Endothelial cell of umbilical vein (primary cell): ENCODE data around the gene DUS1L. TPM values are rescaled to one million over a fixed set of nuclear protein-coding genes. Genes with fewer than 3 reads are reported as not detected.

Source experiments
- BruUV-seq: library from RNA; stranded (reverse); fragments of 400-500 nt; replicated peaks from 2 replicates; lab custom pipeline; 2021; lab: Mats Ljungman, UMichigan
- CTCF ChIA-PET: fragments of 300-600, 350-600 bp; sonication (Branson Sonifier 250); formaldehyde crosslinking; loops from one replicate; lab custom pipeline; 2021; ENCODE audit warnings: antibody characterized with exemption, inconsistent platforms; lab: Charles Lee
- POLR2A ChIA-PET: fragments of 300-600, 350-600 bp; sonication (Branson Sonifier 250); formaldehyde crosslinking; loops from one replicate; lab custom pipeline; 2021; ENCODE audit warnings: antibody characterized with exemption, inconsistent platforms; lab: Charles Lee
- DNase-seq: peaks from one replicate; pipeline ENCODE4 v3.0.0-alpha.2; 2011; ENCODE audit warnings: low read depth, low spot score
- FAIRE-seq: peaks from 2 replicates; lab custom pipeline; 2011; peaks lifted over from hg19 to GRCh38; lab: Jason Lieb, UNC
- H2AFZ ChIP-seq: 2 replicates; pipeline ENCODE4 v1.6.0; 2012; ENCODE audit warnings: low read depth, low read length, control low read depth, inconsistent platforms
- H3K27ac ChIP-seq: 2 replicates; pipeline ENCODE4 v1.5.1; 2011; ENCODE audit warnings: low read depth, mild to moderate bottlenecking, control low read depth, low read length, moderate library complexity; ENCODE audit not compliant: insufficient read depth
- H3K27me3 ChIP-seq, 2 experiments: 2 replicates each; pipeline versions ENCODE4 v1.6.0 to v1.6.1; 2011; ENCODE audit warnings: low read length in 2 of 2, mixed read lengths in 1 of 2; ENCODE audit not compliant: control insufficient read depth in 2 of 2, insufficient read depth in 2 of 2
- H3K36me3 ChIP-seq, 2 experiments: 2 replicates in 1 of 2; 3 replicates in 1 of 2; pipeline ENCODE4 v1.5.1; 2011; ENCODE audit warnings: low read length in 2 of 2, mild to moderate bottlenecking in 1 of 2, moderate library complexity in 1 of 2; ENCODE audit not compliant: control insufficient read depth in 2 of 2, insufficient read depth in 2 of 2; ENCODE audit errors: extremely low read depth in 1 of 2
- H3K4me1 ChIP-seq: 3 replicates; pipeline ENCODE4 v1.5.1; 2011; ENCODE audit warnings: mild to moderate bottlenecking, low read length; ENCODE audit not compliant: control insufficient read depth, insufficient read depth; ENCODE audit errors: extremely low read depth
- H3K4me2 ChIP-seq: 2 replicates; pipeline ENCODE4 v1.6.1; 2011; ENCODE audit warnings: low read length, control low read depth, mixed read lengths; ENCODE audit not compliant: insufficient read depth
- H3K4me3 ChIP-seq, 3 experiments: fragments of 200-600 bp in 1 of 3; sonication (generic), shearing (Covaris generic) in 1 of 3; replicated peaks in 1 of 3; 2 replicates each; pipeline ENCODE4 v1.5.1; 2011 to 2016; ENCODE audit warnings: control low read depth in 3 of 3, low read length in 3 of 3, mild to moderate bottlenecking in 2 of 3, inconsistent platforms in 1 of 3, low read depth in 1 of 3, moderate library complexity in 1 of 3; ENCODE audit not compliant: insufficient read depth in 1 of 3
- H3K79me2 ChIP-seq: 2 replicates; pipeline ENCODE4 v1.6.0; 2012; ENCODE audit warnings: low read length, inconsistent platforms; ENCODE audit not compliant: control insufficient read depth, insufficient read depth
- H3K9ac ChIP-seq: replicated peaks from 2 replicates; pipeline ENCODE3; 2011; ENCODE audit warnings: low read length, control low read depth; ENCODE audit not compliant: insufficient read depth; ENCODE audit errors: extremely low read depth
- H3K9me1 ChIP-seq: replicated peaks from 3 replicates; pipeline ENCODE4 v1.6.0; 2011; ENCODE audit warnings: mild to moderate bottlenecking, low read length; ENCODE audit not compliant: control insufficient read depth, insufficient read depth; ENCODE audit errors: extremely low read depth
- H3K9me3 ChIP-seq: replicated peaks from 2 replicates; pipeline ENCODE4 v1.5.1; 2012; ENCODE audit warnings: low read length, inconsistent platforms; ENCODE audit not compliant: control insufficient read depth, insufficient read depth
- H4K20me1 ChIP-seq: replicated peaks from 2 replicates; pipeline ENCODE3; 2011; ENCODE audit warnings: mild to moderate bottlenecking, low read length; ENCODE audit not compliant: control insufficient read depth, insufficient read depth; ENCODE audit errors: extremely low read depth
- EZH2 ChIP-seq: IDR thresholded peaks from 2 replicates; pipeline ENCODE4 v1.6.1; 2012; ENCODE audit warnings: borderline replicate concordance, low read depth, mild to moderate bottlenecking, moderate library complexity, low read length, inconsistent platforms; ENCODE audit not compliant: severe bottlenecking
- FOS ChIP-seq: IDR thresholded peaks from 2 replicates; pipeline ENCODE4 v1.6.1; 2011; ENCODE audit warnings: mild to moderate bottlenecking, low read length, moderate library complexity, borderline replicate concordance; ENCODE audit not compliant: insufficient read depth
- GATA2 ChIP-seq: IDR thresholded peaks from 2 replicates; pipeline ENCODE4 v1.7.0; 2011; ENCODE audit warnings: low read depth, mild to moderate bottlenecking, moderate library complexity, mixed read lengths, low read length; ENCODE audit not compliant: insufficient read length, insufficient read depth
- JUN ChIP-seq: IDR thresholded peaks from 2 replicates; pipeline ENCODE4 v1.6.1; 2011; ENCODE audit warnings: borderline replicate concordance, low read depth; ENCODE audit not compliant: insufficient read length, insufficient read depth
- MYC ChIP-seq: IDR thresholded peaks from one replicate; pipeline ENCODE4 v1.6.1; 2011; ENCODE audit warnings: mild to moderate bottlenecking, low read depth, low read length
- POLR2A ChIP-seq: IDR thresholded peaks from 2 replicates; pipeline ENCODE4 v1.6.1; 2012; ENCODE audit warnings: low read depth, mild to moderate bottlenecking, control low read depth, low read length
- POLR2AphosphoS5 ChIP-seq: IDR thresholded peaks from 2 replicates; pipeline ENCODE4 v1.6.1; 2012; ENCODE audit warnings: low read depth, mild to moderate bottlenecking, control low read depth, low read length, moderate library complexity; ENCODE audit not compliant: insufficient read depth
- dilution Hi-C: fragments of 300-500 bp; cut with MboI; formaldehyde crosslinking; loops from one replicate; pipeline ENCODE4 v1.15.0; 2019; ENCODE audit warnings: low sequenced_read_pairs; ENCODE audit not compliant: extremely low pct_ligation_motif_present
- intact Hi-C: fragments of 100-400 bp; cut with micrococcal nuclease; formaldehyde crosslinking; loops from one replicate; pipeline ENCODE4 v1.10.0; 2022
- polyA plus RNA-seq, 4 experiments: library from polyadenylated mRNA; depleted of rRNA in 3 of 4; stranded (reverse) in 3 of 4; unstranded in 1 of 4; fragments of >200 nt; gene quantifications; 2 replicates each; pipeline versions ENCODE4 v1.2.1 to v1.2.3, GENCODE V29; 2011 to 2012; ENCODE audit warnings: missing spikeins in 1 of 4
- total RNA-seq: library from RNA; stranded (reverse); gene quantifications from 2 replicates; pipeline ENCODE4 v1.2.3, GENCODE V29; 2021
- TF ChIP-seq, protein P1 (sequence below): IDR thresholded peaks from 2 replicates; pipeline ENCODE4 v1.6.1; 2011; ENCODE audit not compliant: insufficient read depth, insufficient read length
- TF ChIP-seq, protein P2 (sequence below), 2 donors: IDR thresholded peaks; 1 replicate in 1 of 2; 2 replicates in 1 of 2; pipeline ENCODE4 v1.5.1; 2011; ENCODE audit warnings: low read length in 2 of 2, mild to moderate bottlenecking in 2 of 2, moderate library complexity in 2 of 2, control low read depth in 1 of 2, inconsistent platforms in 1 of 2, low read depth in 1 of 2; ENCODE audit not compliant: insufficient read depth in 1 of 2; ENCODE audit errors: extremely low read depth in 1 of 2

Gene DUS1L
- total and polyA plus RNA-seq, 2 donors (not counting 3 experiments of a cell fraction or from before 2014, with no cell fraction given) = 60.1 to 92.9 TPM

DNA sequence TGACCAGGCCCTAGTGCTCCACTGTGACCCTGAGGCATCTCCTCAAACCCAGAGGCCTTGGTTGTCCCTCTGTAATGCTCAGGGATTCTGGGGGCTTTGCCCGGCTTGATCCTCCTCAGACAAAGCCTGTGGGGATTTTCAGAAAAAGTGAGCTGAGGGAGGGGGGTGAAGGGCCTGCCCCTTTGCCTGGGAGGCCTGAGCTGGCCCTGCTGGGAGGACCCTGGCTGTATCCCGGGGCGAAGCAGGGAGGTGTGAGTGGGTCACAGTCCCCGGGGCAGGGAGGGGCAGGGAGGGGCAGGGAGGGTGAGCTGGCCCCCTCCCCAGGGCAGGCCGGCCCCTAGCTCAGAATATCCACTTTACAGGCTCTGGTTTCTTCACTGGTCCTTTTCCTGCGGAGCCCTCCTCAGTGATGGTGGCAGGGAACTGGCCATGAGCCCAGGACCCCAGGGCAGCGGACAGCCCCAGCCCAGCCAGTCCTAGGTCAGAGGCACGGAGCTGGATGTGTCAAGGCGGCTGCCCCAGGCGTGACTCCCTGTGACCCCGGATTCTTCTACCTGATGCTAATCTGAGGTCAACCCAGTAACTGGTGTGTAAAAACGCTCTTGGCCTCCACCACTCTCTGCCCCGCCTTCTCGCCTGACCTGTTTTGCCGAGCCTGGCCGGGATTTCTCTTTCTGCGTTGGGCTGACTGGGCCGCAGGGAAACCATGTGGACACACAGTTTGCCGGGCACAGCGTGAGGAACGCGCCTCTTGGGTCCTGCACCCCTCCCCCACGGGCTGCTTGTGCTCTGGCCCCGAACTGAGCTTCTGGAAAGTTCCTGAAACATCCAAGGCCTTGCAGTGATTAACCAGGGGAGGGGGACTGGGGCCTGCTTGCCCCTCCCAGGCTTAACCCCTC lies 38.2 kb upstream of the DUS1L start:
- H4K20me1 ChIP-seq = no peaks in the 10 kb centered on the region
- H3K9ac ChIP-seq = no peak overlapping the region
- DNase-seq = no peak
- FAIRE-seq = no peak
- no peaks in the 10 kb centered on the region for H3K9me3 ChIP-seq
- intact Hi-C loops (no loop called here), dilution Hi-C loops (no loop called here)
- H3K4me2 ChIP-seq = no peak overlapping the region
- H3K4me1 ChIP-seq = peaks cover 17% of the 10 kb centered on the region
- H3K9me1 ChIP-seq = no peaks in the 10 kb centered on the region
- peaks cover 2% of the 10 kb centered on the region for H3K79me2 ChIP-seq
- H3K27ac ChIP-seq = no peak overlapping the region
- ChIA-PET POLR2A (no interaction called here), CTCF (interaction anchor here (3.3 kb wide), 1 partner anchor 73 kb away, joined by 8 read pairs; the partner anchor contains the start of gene RAC3)
- H3K4me3 ChIP-seq = no peak overlapping the region
- BruUV-seq = no TSS peak
- TF ChIP-seq FOS (no peak), MYC (no peak), POLR2AphosphoS5 (no peak), EZH2 (no peak), GATA2 (no peak), JUN (no peak), POLR2A (no peak)
- TF ChIP-seq, protein P1, sequence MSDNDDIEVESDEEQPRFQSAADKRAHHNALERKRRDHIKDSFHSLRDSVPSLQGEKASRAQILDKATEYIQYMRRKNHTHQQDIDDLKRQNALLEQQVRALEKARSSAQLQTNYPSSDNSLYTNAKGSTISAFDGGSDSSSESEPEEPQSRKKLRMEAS = no peak
- TF ChIP-seq, protein P2, sequence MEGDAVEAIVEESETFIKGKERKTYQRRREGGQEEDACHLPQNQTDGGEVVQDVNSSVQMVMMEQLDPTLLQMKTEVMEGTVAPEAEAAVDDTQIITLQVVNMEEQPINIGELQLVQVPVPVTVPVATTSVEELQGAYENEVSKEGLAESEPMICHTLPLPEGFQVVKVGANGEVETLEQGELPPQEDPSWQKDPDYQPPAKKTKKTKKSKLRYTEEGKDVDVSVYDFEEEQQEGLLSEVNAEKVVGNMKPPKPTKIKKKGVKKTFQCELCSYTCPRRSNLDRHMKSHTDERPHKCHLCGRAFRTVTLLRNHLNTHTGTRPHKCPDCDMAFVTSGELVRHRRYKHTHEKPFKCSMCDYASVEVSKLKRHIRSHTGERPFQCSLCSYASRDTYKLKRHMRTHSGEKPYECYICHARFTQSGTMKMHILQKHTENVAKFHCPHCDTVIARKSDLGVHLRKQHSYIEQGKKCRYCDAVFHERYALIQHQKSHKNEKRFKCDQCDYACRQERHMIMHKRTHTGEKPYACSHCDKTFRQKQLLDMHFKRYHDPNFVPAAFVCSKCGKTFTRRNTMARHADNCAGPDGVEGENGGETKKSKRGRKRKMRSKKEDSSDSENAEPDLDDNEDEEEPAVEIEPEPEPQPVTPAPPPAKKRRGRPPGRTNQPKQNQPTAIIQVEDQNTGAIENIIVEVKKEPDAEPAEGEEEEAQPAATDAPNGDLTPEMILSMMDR (IDR thresholded peaks at IDR 0.05; ENCODE audit: extremely low read depth in 1 of 2, insufficient read depth in 1 of 2, low read depth in 1 of 2, low read length in 2 of 2) = no peak
- H2AFZ ChIP-seq = no peak overlapping the region
- no peaks in the 10 kb centered on the region for H3K36me3 ChIP-seq
- H3K27me3 ChIP-seq = no peaks in the 10 kb centered on the region
